Body of pancreas (tissue), 4 donors: ENCODE data around the gene NDUFA11. TPM values are rescaled to one million over a fixed set of nuclear protein-coding genes. Genes with fewer than 3 reads are reported as not detected.

Experiments used
- ATAC-seq: fragments of 150-250 bp; one replicate; pipeline ENCODE4 v1.9.1; 2016
- DNase-seq, 4 donors: peaks; one replicate each; pipeline ENCODE4 v3.0.0-alpha.2; 2019
- H3K27ac ChIP-seq, 4 donors: fragments of 200-600 bp; sonication (generic); 1 replicate in 3 of 4; 2 replicates in 1 of 4; pipeline versions ENCODE4 v1.5.1 to v1.6.1; 2016 to 2019; ENCODE audit warnings: mild to moderate bottlenecking in 1 of 4, mixed read lengths in 1 of 4, moderate library complexity in 1 of 4
- H3K27me3 ChIP-seq, 2 donors: fragments of 200-600 bp; sonication (generic); one replicate each; pipeline ENCODE4 v1.6.0; 2016; ENCODE audit warnings: mild to moderate bottlenecking in 1 of 2
- H3K36me3 ChIP-seq, 2 donors: fragments of 200-600 bp; sonication (generic); replicated peaks in 1 of 2; 2 replicates each; pipeline ENCODE4 v1.5.1; 2016; ENCODE audit warnings: low read depth in 2 of 2; ENCODE audit not compliant: insufficient read depth in 1 of 2
- H3K4me1 ChIP-seq: fragments of 200-600 bp; sonication (generic); one replicate; pipeline ENCODE4 v1.6.0; 2016
- H3K4me3 ChIP-seq, 2 donors: fragments of 200-600 bp; sonication (generic); 1 replicate in 1 of 2; 2 replicates in 1 of 2; pipeline ENCODE4 v1.5.1; 2016 to 2019
- H3K9me3 ChIP-seq, 3 donors: fragments of 200-600 bp; sonication (generic); 1 replicate in 2 of 3; 2 replicates in 1 of 3; pipeline ENCODE4 v1.5.1; 2016
- POLR2A ChIP-seq, 3 donors: fragments of 450-650 bp; IDR thresholded peaks; one replicate each; pipeline ENCODE4 v1.6.1; 2016; ENCODE audit warnings: antibody characterized with exemption in 3 of 3, mild to moderate bottlenecking in 2 of 3
- WGBS, 2 donors: methylation state at CpG; one replicate each; pipeline ENCODE4 v1.1.5; 2017; 5-methylcytosine and 5-hydroxymethylcytosine counted together
- intact Hi-C: fragments of 100-400 bp; cut with DNase I; formaldehyde crosslinking; loops from one replicate; pipeline ENCODE4 v1.15.1; 2023
- total RNA-seq, 2 donors: library from RNA; depleted of rRNA; stranded (reverse); fragments of >200 nt; gene quantifications; one replicate each; pipeline ENCODE4 v1.1.0, GENCODE V29; 2016
- TF ChIP-seq, protein P1 (sequence below), 7 experiments: fragments of 450-650 bp in 4 of 7; fragments of 200-600 bp in 3 of 7; sonication (generic) in 3 of 7; IDR thresholded peaks; one replicate each; pipeline ENCODE4 v1.5.1; 2016 to 2019; ENCODE audit warnings: antibody characterized with exemption in 7 of 7

NDUFA11 gene
- total RNA-seq, 2 donors from 2014 or later, result 31.6 to 79.1 TPM

DNA sequence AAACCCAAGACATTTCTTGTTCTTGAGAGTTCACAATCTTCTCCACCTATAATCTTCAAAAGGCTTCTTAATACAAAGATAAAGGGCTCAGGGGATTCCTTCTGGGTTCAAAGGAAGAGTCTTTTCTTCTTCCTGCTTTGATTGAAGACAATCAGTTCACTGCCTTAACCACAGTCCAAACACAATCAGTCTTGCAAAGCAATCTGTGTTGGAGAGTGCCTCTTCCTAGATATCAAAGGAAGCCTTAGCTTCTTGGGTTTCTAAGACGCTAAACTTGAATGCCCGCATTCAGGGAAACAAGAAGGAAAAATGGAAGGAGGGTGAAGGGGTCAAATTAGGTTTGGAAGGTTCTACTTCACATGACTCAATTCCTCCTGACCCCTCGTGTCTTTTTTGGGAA, 47.2 kb upstream of the NDUFA11 start:
- Histone ChIP-seq H3K4me3 (no peak overlapping the region), H3K27ac (no peak overlapping the region), H3K36me3 (no peaks in the 10 kb centered on the region), H3K9me3 (no peaks in the 10 kb centered on the region), H3K4me1 (peaks cover 50% of the 10 kb centered on the region), H3K27me3 (no peaks in the 10 kb centered on the region)
- TF ChIP-seq POLR2A (IDR thresholded peaks at IDR 0.05), result no peak
- TF ChIP-seq, protein P1, sequence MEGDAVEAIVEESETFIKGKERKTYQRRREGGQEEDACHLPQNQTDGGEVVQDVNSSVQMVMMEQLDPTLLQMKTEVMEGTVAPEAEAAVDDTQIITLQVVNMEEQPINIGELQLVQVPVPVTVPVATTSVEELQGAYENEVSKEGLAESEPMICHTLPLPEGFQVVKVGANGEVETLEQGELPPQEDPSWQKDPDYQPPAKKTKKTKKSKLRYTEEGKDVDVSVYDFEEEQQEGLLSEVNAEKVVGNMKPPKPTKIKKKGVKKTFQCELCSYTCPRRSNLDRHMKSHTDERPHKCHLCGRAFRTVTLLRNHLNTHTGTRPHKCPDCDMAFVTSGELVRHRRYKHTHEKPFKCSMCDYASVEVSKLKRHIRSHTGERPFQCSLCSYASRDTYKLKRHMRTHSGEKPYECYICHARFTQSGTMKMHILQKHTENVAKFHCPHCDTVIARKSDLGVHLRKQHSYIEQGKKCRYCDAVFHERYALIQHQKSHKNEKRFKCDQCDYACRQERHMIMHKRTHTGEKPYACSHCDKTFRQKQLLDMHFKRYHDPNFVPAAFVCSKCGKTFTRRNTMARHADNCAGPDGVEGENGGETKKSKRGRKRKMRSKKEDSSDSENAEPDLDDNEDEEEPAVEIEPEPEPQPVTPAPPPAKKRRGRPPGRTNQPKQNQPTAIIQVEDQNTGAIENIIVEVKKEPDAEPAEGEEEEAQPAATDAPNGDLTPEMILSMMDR (IDR thresholded peaks at IDR 0.05), result no peak
- ATAC-seq, result no peak
- 77 to 80% methylated on average over 3 of the region's 3 CpGs for WGBS, 2 donors
- no peak for DNase-seq
- intact Hi-C loops, result no loop called here

DNA sequence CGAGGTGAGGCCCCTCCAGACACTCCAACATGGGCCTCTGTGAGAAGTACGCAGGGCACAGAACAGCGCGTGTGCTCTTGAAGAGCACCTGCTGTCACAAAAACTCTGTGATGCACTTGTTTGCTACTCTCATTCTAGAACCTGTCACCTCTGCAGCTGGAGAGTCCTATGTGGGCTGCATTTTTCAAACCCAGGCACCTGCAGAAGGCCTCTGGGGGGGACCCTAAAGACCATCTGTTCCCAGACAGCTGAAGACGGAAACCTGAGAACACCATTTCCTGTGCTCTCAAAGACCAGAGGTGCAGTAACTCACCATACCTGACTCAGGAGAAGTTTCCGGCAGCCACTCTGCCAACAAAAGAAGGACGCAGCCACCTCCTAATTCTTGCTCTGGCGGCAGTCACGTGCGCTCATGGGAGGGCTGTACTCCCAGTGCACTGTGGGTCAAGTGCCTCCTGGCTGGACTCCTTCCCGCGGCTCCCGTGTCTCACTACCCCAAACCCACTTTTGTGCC, 46.3 kb upstream of the NDUFA11 start:
- Histone ChIP-seq H3K27ac (no peak overlapping the region), H3K36me3 (no peaks in the 10 kb centered on the region), H3K4me3 (no peak overlapping the region), H3K4me1 (peaks cover 42% of the 10 kb centered on the region), H3K27me3 (no peaks in the 10 kb centered on the region), H3K9me3 (no peaks in the 10 kb centered on the region)
- no peak for ATAC-seq
- no peak for TF ChIP-seq POLR2A (IDR thresholded peaks at IDR 0.05)
- TF ChIP-seq, protein P1 (IDR thresholded peaks at IDR 0.05), result no peak
- intact Hi-C loops, result no loop called here
- 83 to 91% methylated on average over 3 to 13 of the region's 13 CpGs for WGBS, 2 donors
- peak in 2 of 4 donors; percentile 36 for DNase-seq

DNA sequence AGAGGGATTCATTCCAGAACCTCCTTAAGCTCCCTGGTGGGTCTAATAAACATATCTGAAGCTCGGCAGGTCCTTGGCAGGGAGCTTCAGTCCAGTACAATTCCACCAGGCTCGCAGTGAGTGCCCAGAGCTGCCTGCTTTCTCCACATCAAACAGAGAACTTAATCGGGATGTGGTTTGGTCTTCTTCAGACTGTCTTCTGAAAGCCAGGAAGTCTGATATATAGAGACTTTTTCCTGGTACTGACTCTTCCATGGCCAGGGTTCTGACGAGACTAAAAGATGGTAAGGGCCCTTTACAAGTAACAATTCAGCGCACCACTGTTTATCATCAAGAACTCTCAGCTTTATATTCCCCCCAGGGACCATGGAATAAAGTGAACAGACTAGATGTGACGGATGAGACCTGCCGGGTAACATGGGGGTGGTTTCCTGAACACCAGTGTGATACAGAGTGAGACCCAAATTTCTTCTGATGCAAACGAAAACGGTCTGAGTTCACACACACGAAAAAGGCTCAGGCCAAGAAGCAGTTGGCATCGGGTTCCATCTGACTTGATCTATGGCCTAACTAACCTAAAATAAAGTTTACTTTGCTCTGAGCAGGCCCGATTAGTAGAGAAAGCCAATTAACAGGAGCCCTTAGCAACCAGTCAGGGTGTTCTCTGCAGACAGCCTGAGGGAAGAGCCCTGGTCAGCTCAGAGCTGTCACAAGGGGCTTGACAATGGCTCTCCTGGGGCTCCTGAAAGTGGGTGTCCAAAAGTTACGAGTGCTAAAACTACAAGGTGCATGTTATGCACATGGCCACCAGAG, 45.4 kb upstream of the NDUFA11 start:
- ATAC-seq, result no peak
- WGBS, 2 donors, result 61 to 63% methylated on average over 12 to 13 of the region's 13 CpGs

DNA sequence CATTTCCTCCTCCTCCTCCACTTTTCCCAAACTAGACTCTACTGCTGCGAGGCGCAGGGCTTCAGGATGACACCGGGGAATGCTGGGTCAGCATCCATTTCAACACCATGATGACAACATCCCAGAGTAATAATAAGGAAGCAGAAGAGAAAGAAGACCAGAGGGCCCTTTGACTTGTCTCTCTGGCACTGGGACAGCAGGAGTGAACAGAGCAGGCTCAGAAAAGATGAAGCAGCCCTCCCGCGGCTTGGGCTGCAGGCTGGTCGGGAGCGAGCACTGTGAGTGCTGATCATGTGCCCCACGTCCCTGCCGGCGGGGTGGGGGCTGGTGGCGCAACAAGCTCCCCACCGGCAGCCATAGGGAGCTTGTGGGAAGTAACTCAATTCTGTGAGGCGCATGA, 43.8 kb upstream of the NDUFA11 start:
- no peaks in the 10 kb centered on the region for H3K9me3 ChIP-seq
- ATAC-seq, result peak; percentile 49
- no peaks in the 10 kb centered on the region for H3K36me3 ChIP-seq
- peak in 3 of 4 donors; percentile 44 to 82 (median 53) for DNase-seq
- H3K27ac ChIP-seq, result peak overlapping the region in 2 of 4 donors; percentile 27 to 53
- intact Hi-C loops, result no loop called here
- H3K4me3 ChIP-seq, result no peak overlapping the region
- 67 to 79% methylated on average over 10 to 13 of the region's 13 CpGs for WGBS, 2 donors
- H3K4me1 ChIP-seq, result peaks cover 17% of the 10 kb centered on the region
- H3K27me3 ChIP-seq, result no peaks in the 10 kb centered on the region
- no peak for TF ChIP-seq POLR2A (IDR thresholded peaks at IDR 0.05)
- TF ChIP-seq, protein P1 (IDR thresholded peaks at IDR 0.05), result no peak

More for the DNA sequence above, 45.4 kb upstream of the NDUFA11 start:
- Histone ChIP-seq H3K27ac (peak overlapping the region in 2 of 4 donors; percentile 17 to 53), H3K27me3 (no peaks in the 10 kb centered on the region), H3K4me3 (no peak overlapping the region), H3K36me3 (no peaks in the 10 kb centered on the region), H3K9me3 (no peaks in the 10 kb centered on the region), H3K4me1 (peaks cover 33% of the 10 kb centered on the region)
- intact Hi-C loops, result no loop called here
- DNase-seq, result no peak
- TF ChIP-seq, protein P1 (IDR thresholded peaks at IDR 0.05), result no peak
- no peak for TF ChIP-seq POLR2A (IDR thresholded peaks at IDR 0.05)
